ENCODE data around the gene PLCL2.
"Not testable (repeated sequence)": the region's sequence is repeated elsewhere in the genome, so short reads cannot be mapped to it uniquely, and the experiment has no call there.

PLCL2 gene

DNA sequence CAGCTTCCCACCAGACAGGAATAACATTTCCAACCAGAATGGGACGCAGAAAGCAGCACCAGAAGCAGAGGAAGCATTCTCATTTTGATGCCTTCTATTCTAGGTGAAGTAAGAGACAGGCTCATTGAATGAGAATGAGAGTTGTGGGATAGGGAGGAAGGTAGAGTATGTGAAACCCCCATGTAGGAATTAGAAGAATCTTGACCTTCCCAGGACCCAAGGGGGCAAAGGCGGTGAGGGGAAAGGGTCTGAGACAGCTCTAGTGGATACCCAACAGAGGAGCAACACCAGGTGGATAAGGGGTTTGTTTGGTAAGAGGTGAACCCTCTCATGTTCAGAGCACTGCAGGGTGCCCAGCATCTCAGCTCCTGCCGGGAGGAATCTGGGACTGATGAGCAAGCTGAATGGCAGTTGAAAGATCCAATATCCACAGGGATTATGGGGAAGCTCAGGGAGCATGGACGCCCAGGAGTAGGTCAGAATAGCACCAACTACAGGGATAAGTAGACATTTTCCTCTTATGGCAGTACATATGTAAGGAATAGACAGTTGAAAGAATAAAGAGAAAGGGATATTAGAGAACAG lies 77.0 kb downstream of the PLCL2 start:
- no peak for DNase-seq (ENCODE audit: extremely low read depth, insufficient read length)
- Histone ChIP-seq H3K36me3 (ENCODE audit: control insufficient read depth, insufficient read depth, low read length) (no peaks in the 10 kb centered on the region; the same call in 1 of the 2 replicates), H3K4me3 (replicated peaks; ENCODE audit: low read depth, low read length) (no peak overlapping the region), H3K27me3 (replicated peaks; ENCODE audit: control insufficient read depth, insufficient read depth, low read length) (no peaks in the 10 kb centered on the region)
- TF ChIP-seq, protein P1, sequence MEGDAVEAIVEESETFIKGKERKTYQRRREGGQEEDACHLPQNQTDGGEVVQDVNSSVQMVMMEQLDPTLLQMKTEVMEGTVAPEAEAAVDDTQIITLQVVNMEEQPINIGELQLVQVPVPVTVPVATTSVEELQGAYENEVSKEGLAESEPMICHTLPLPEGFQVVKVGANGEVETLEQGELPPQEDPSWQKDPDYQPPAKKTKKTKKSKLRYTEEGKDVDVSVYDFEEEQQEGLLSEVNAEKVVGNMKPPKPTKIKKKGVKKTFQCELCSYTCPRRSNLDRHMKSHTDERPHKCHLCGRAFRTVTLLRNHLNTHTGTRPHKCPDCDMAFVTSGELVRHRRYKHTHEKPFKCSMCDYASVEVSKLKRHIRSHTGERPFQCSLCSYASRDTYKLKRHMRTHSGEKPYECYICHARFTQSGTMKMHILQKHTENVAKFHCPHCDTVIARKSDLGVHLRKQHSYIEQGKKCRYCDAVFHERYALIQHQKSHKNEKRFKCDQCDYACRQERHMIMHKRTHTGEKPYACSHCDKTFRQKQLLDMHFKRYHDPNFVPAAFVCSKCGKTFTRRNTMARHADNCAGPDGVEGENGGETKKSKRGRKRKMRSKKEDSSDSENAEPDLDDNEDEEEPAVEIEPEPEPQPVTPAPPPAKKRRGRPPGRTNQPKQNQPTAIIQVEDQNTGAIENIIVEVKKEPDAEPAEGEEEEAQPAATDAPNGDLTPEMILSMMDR (IDR thresholded peaks at IDR 0.05; ENCODE audit: insufficient read depth, low read length, poor library complexity, severe bottlenecking), result no peak

DNA sequence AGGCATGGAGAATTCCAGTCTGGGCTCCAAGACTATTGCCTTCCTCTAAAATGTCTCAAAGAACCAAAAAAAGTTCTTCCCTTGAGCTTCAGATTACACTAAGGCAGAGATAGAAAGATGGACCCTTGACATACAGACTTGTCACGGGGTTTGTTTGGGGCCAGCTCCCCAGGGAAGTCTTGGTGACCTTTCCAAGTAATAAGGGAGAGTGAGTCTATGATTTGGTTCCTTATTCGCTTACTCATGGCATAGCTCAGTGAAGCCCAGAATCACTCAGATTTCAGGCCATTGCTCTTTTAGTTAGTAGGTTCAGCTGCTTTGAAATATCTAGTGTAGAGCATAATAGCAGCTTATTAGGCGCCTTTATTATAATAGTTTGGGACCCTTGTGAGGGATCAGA lies 90.3 kb downstream of the PLCL2 start:
- no peak overlapping the region for H3K4me3 ChIP-seq (replicated peaks; ENCODE audit: low read depth, low read length)
- TF ChIP-seq, protein P1 (IDR thresholded peaks at IDR 0.05; ENCODE audit: insufficient read depth, low read length, poor library complexity, severe bottlenecking), result no peak
- H3K36me3 ChIP-seq (ENCODE audit: control insufficient read depth, insufficient read depth, low read length), result no peaks in the 10 kb centered on the region
- no peaks in the 10 kb centered on the region for H3K27me3 ChIP-seq (replicated peaks; ENCODE audit: control insufficient read depth, insufficient read depth, low read length)
- no peak for DNase-seq (ENCODE audit: extremely low read depth, insufficient read length)

DNA sequence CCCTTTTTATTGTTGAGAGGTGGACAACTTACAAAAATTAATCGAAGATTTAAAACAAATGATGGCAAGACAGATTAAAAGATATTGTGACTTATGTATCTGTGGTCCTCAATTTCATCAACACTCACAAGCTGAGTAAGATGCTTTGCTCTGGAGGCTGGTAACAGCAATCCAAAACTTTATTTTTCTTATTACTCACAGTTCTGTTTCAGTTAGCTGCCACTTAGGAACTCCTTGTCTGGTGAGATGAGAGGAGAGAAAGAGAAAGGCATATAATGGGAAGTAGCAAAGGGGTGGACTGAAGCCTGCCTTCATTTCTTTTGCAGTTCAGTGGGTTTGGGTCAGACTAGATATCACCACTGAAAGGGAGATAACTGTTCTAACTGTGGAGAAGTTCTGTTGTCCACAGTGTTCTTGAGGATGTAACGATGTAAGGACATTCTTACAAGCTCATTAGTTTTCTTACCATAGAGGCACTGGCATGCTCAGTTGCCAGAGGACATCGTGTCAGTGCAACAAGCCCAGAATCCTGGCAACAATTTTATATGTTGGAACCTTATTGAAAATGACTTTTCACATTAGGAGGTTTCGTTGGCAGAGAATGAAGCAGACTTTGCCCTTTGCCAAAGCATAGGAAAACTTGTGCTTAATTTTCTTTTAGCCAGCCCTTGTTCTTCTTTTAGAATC lies 93.6 kb downstream of the PLCL2 start:
- TF ChIP-seq, protein P1 (IDR thresholded peaks at IDR 0.05; ENCODE audit: insufficient read depth, low read length, poor library complexity, severe bottlenecking), result no peak
- no peak overlapping the region for H3K4me3 ChIP-seq (replicated peaks; ENCODE audit: low read depth, low read length)
- H3K36me3 ChIP-seq (ENCODE audit: control insufficient read depth, insufficient read depth, low read length), result no peaks in the 10 kb centered on the region
- H3K27me3 ChIP-seq (replicated peaks; ENCODE audit: control insufficient read depth, insufficient read depth, low read length), result no peaks in the 10 kb centered on the region
- no peak for DNase-seq (ENCODE audit: extremely low read depth, insufficient read length)

DNA sequence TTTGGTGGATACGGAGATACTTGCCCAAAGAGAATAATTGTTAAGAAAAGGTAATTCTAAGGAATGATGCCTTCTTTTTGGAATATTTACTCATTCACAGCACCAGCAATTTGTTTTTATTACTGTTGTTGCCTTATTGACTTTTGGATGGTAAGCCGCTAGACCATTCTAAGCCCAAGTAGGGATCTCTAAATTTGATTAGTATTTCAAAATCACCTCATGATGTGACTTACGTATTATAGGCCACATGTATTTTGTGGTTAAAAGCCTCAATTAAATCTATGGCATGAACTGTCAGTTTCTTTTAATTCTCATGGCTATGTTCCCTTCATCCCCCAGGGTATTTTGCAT lies 94.1 kb downstream of the PLCL2 start:
- H3K27me3 ChIP-seq (replicated peaks; ENCODE audit: control insufficient read depth, insufficient read depth, low read length), result no peaks in the 10 kb centered on the region
- TF ChIP-seq, protein P1 (IDR thresholded peaks at IDR 0.05; ENCODE audit: insufficient read depth, low read length, poor library complexity, severe bottlenecking), result no peak
- no peaks in the 10 kb centered on the region for H3K36me3 ChIP-seq (ENCODE audit: control insufficient read depth, insufficient read depth, low read length)
- no peak overlapping the region for H3K4me3 ChIP-seq (replicated peaks; ENCODE audit: low read depth, low read length)
- no peak for DNase-seq (ENCODE audit: extremely low read depth, insufficient read length)

DNA sequence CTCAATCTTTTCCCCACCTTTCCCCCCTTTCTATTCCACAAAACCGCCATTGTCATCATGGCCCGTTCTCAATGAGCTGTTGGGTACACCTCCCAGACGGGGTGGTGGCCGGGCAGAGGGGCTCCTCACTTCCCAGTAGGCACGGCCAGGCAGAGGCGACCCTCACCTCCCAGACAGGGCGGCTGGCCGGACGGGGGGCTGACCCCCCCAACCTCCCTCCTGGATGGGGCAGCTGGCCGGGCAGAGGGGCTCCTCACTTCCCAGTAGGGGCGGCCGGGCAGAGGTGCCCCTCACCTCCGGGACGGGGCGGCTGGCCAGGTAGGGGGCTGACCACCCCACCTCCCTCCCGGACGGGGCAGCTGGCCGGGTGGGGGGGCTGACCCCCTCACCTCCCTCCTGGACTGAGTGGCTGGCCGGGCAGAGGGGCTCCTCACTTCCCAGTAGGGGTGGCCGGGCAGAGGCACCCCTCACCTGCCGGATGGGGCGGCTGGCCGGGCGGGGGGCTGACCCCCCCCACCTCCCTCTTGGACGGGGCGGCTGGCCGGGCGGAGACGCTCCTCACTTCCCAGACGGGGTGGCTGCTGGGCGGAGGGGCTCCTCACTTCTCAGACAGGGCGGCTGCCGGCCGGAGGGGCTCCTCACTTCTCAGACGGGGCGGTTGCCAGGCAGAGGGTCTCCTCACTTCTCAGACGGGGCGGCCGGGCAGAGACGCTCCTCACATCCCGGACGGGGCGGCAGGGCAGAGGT lies 95.2 kb downstream of the PLCL2 start:
- not testable (repeated sequence) for DNase-seq (ENCODE audit: extremely low read depth, insufficient read length); H3K36me3 ChIP-seq (ENCODE audit: control insufficient read depth, insufficient read depth, low read length); H3K4me3 ChIP-seq (replicated peaks; ENCODE audit: low read depth, low read length); H3K27me3 ChIP-seq (replicated peaks; ENCODE audit: control insufficient read depth, insufficient read depth, low read length)

DNA sequence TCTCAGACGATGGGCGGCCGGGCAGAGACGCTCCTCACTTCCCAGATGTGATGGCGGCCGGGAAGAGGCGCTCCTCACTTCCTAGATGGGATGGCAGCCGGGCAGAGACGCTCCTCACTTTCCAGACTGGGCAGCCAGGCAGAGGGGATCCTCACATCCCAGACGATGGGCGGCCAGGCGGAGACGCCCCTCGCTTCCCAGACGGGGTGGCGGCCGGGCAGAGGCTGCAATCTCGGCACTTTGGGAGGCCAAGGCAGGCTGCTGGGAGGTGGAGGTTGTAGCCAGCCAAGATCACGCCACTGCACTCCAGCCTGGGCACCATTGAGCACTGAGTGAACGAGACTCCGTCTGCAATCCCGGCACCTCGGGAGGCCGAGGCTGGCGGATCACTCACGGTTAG lies 95.8 kb downstream of the PLCL2 start:
- H3K36me3 ChIP-seq (ENCODE audit: control insufficient read depth, insufficient read depth, low read length); H3K4me3 ChIP-seq (replicated peaks; ENCODE audit: low read depth, low read length); DNase-seq (ENCODE audit: extremely low read depth, insufficient read length); H3K27me3 ChIP-seq (replicated peaks; ENCODE audit: control insufficient read depth, insufficient read depth, low read length): not testable (repeated sequence)

All from GM06990 (cell line).